Gastroesophageal sphincter (tissue), 4 donors: ENCODE measurements around the gene ROS1. TPM values are rescaled to one million over a fixed set of nuclear protein-coding genes. Genes with fewer than 3 reads are reported as not detected.

Experiments
- ATAC-seq: fragments of 150-250 bp; one replicate; pipeline ENCODE4 v1.9.1; 2016; ENCODE audit warnings: mild to moderate bottlenecking, moderate library complexity
- H3K27ac ChIP-seq, 4 donors: fragments of 200-600 bp; sonication (generic) in 3 of 4; 1 replicate in 3 of 4; 2 replicates in 1 of 4; pipeline ENCODE4 v1.5.1; 2016 to 2019
- H3K27me3 ChIP-seq: fragments of 200-600 bp; sonication (generic); one replicate; pipeline ENCODE4 v1.5.1; 2019
- H3K36me3 ChIP-seq, 2 donors: fragments of 200-600 bp; sonication (generic); one replicate each; pipeline ENCODE4 v1.5.1; 2019; ENCODE audit warnings: control low read depth in 1 of 2
- H3K4me1 ChIP-seq, 3 donors: fragments of 200-600 bp; sonication (generic); 1 replicate in 2 of 3; 2 replicates in 1 of 3; pipeline ENCODE4 v1.5.1; 2016 to 2019; ENCODE audit warnings: control low read depth in 2 of 3
- H3K4me3 ChIP-seq, 2 donors: fragments of 200-600 bp; sonication (generic); one replicate each; pipeline ENCODE4 v1.5.1; 2019; ENCODE audit warnings: mild to moderate bottlenecking in 1 of 2, moderate library complexity in 1 of 2
- H3K9me3 ChIP-seq, 3 donors: fragments of 200-600 bp; sonication (generic); one replicate each; pipeline ENCODE4 v1.5.1; 2017 to 2019; ENCODE audit warnings: control low read depth in 2 of 3
- CTCF ChIP-seq, 4 experiments: fragments of 200-600 bp in 2 of 4; fragments of 450-650 bp in 2 of 4; sonication (generic) in 1 of 4; IDR thresholded peaks; one replicate each; pipeline ENCODE4 v1.5.1; 2017 to 2019; ENCODE audit warnings: antibody characterized with exemption in 4 of 4, mild to moderate bottlenecking in 2 of 4, moderate library complexity in 2 of 4
- EP300 ChIP-seq: sonication (generic); formaldehyde crosslinking; IDR thresholded peaks from one replicate; pipeline ENCODE4 v1.6.1; 2017; ENCODE audit warnings: antibody characterized with exemption, mild to moderate bottlenecking
- POLR2A ChIP-seq, 2 donors: fragments of 450-650 bp; IDR thresholded peaks; one replicate each; pipeline ENCODE4 v1.6.1; 2017; ENCODE audit warnings: antibody characterized with exemption in 2 of 2, mild to moderate bottlenecking in 2 of 2, moderate library complexity in 1 of 2
- POLR2AphosphoS5 ChIP-seq: sonication (generic); formaldehyde crosslinking; IDR thresholded peaks from one replicate; pipeline ENCODE4 v1.6.1; 2017; ENCODE audit warnings: antibody characterized with exemption
- WGBS, 2 donors: methylation state at CpG; one replicate each; pipeline ENCODE4 v1.1.5; 2018; ENCODE audit warnings: low coverage in 1 of 2; 5-methylcytosine and 5-hydroxymethylcytosine counted together
- total RNA-seq, 4 donors: library from RNA; depleted of rRNA; stranded (reverse); fragments of >200 nt; gene quantifications; one replicate each; pipeline ENCODE4 v1.1.0, GENCODE V29; 2016

ROS1 gene
- total RNA-seq, 4 donors from 2014 or later: 0.13 TPM; not detected in 3

DNA sequence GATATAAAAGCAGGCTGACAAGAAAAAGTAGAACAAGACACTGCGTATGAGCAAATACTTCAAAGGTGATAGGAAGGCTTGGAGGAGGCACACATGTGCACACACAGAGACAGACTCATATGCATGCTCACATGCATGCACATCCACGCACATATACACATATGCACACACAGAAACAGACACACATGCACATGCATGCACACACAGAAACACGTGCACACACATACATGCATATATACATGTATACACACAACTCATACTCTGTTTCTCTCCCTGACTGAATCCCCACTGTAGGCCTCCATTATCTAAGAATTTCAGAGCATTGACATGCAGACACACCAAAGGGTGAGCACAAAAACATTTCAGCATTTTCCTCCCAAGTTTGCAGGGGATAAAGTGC is 116.7 kb downstream of the ROS1 start:
- H3K4me1 ChIP-seq: no peaks in the 10 kb centered on the region
- H3K9me3 ChIP-seq: no peaks in the 10 kb centered on the region
- no peaks in the 10 kb centered on the region for H3K36me3 ChIP-seq
- no peak for ATAC-seq
- TF ChIP-seq POLR2AphosphoS5: no peak
- TF ChIP-seq CTCF (IDR thresholded peaks at IDR 0.05): no peak
- no peak for TF ChIP-seq EP300
- TF ChIP-seq POLR2A (IDR thresholded peaks at IDR 0.05): no peak
- no peak overlapping the region for H3K27ac ChIP-seq
- no peak overlapping the region for H3K4me3 ChIP-seq
- no peaks in the 10 kb centered on the region for H3K27me3 ChIP-seq
- 56 to 63% methylated on average over 2 to 3 of the region's 3 CpGs for WGBS, 2 donors

- H3K27ac ChIP-seq: no peak overlapping the region
- H3K9me3 ChIP-seq: no peaks in the 10 kb centered on the region
- TF ChIP-seq EP300: no peak
- no peak for TF ChIP-seq POLR2A (IDR thresholded peaks at IDR 0.05)
- TF ChIP-seq POLR2AphosphoS5: no peak
- TF ChIP-seq CTCF (IDR thresholded peaks at IDR 0.05): no peak
- 69 to 96% methylated on average over 3 of the region's 3 CpGs for WGBS, 2 donors
- no peaks in the 10 kb centered on the region for H3K36me3 ChIP-seq
- no peaks in the 10 kb centered on the region for H3K27me3 ChIP-seq
- H3K4me1 ChIP-seq: no peaks in the 10 kb centered on the region
- no peak overlapping the region for H3K4me3 ChIP-seq
- no peak for ATAC-seq
These were observed 118.1 kb downstream of the ROS1 start for GRCh38 chr6:117307655-117308054.

GRCh38 chr6:117306227-117306790 is 119.4 kb downstream of the ROS1 start:
- TF ChIP-seq CTCF (IDR thresholded peaks at IDR 0.05) (no peak), EP300 (no peak), POLR2AphosphoS5 (no peak), POLR2A (IDR thresholded peaks at IDR 0.05) (no peak)
- Histone ChIP-seq H3K9me3 (no peaks in the 10 kb centered on the region), H3K4me1 (no peaks in the 10 kb centered on the region), H3K27ac (no peak overlapping the region), H3K4me3 (no peak overlapping the region), H3K27me3 (no peaks in the 10 kb centered on the region), H3K36me3 (no peaks in the 10 kb centered on the region)
- 55 to 72% methylated on average over 3 of the region's 3 CpGs for WGBS, 2 donors
- no peak for ATAC-seq

DNA sequence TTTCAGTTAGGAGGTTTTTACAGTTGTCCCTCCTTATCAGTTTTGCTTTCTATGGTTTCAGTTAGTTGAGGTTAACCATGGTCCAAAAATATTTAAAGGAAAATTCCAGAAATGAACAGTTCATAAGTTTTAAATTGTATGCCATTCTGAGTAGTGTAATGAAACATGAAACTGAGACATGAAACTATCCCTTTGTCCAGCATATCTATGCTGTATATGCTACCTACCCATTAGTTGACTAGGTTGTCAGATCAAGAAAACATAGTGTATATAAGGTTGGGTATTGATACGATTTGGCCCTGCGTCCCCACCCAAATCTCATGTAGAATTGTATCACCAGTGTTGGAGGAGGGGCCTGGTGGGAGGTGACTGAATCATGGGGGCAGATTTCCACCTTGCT is 121.3 kb downstream of the ROS1 start:
- TF ChIP-seq CTCF (IDR thresholded peaks at IDR 0.05) (no peak), POLR2AphosphoS5 (no peak), EP300 (no peak), POLR2A (IDR thresholded peaks at IDR 0.05) (no peak)
- ATAC-seq: no peak
- Histone ChIP-seq H3K4me1 (no peaks in the 10 kb centered on the region), H3K27me3 (no peaks in the 10 kb centered on the region), H3K27ac (no peak overlapping the region), H3K36me3 (no peaks in the 10 kb centered on the region), H3K9me3 (no peaks in the 10 kb centered on the region), H3K4me3 (no peak overlapping the region)
- 83% methylated on average over 2 of the region's 2 CpGs; no CpG with 5 or more reads in 1 of the 2 donors for WGBS, 2 donors

DNA sequence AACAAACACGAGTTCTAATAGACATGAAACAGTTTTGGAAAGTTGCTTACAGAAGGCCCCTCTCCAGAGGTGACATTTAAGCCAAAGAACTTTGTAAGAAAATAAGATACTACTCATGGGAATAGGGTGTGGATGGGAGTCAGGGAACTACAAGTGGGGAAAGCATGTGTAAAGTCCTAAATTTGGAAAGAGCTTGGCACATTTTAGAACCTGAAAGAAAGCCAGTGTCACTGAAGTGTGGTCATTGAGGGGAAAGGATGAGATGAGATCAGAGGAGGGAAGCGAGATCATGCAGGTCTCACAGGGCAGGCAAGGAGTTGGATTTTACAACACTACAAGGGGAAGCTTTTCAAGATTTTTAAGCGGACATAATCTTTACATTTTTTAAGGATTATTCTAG is 122.4 kb downstream of the ROS1 start:
- TF ChIP-seq POLR2A (IDR thresholded peaks at IDR 0.05) (no peak), EP300 (no peak), CTCF (IDR thresholded peaks at IDR 0.05) (no peak), POLR2AphosphoS5 (no peak)
- WGBS, 2 donors: 52 to 69% methylated on average over 2 to 3 of the region's 3 CpGs
- no peak for ATAC-seq
- Histone ChIP-seq H3K36me3 (no peaks in the 10 kb centered on the region), H3K4me3 (no peak overlapping the region), H3K9me3 (no peaks in the 10 kb centered on the region), H3K27me3 (no peaks in the 10 kb centered on the region), H3K27ac (no peak overlapping the region), H3K4me1 (no peaks in the 10 kb centered on the region)
